Liver (tissue), 3 donors: ENCODE data around the gene LYPLAL1.

Experiments
- GABPA ChIP-seq, 2 donors: IDR thresholded peaks in 1 of 2; conservative IDR thresholded peaks in 1 of 2; 2 replicates each; pipeline ENCODE4 v1.6.1; 2016; ENCODE audit warnings: antibody characterized with exemption in 2 of 2, mild to moderate bottlenecking in 1 of 2, moderate library complexity in 1 of 2
- HNF4A ChIP-seq, 2 donors: conservative IDR thresholded peaks; 2 replicates each; pipeline ENCODE4 v1.6.1; 2016; ENCODE audit warnings: antibody characterized with exemption in 2 of 2, mild to moderate bottlenecking in 2 of 2
- JUND ChIP-seq, 2 donors: IDR thresholded peaks; 2 replicates each; pipeline ENCODE4 v1.6.1; 2016; ENCODE audit warnings: antibody characterized with exemption in 2 of 2
- RAD21 ChIP-seq, 2 donors: IDR thresholded peaks; 2 replicates each; pipeline ENCODE4 v1.6.1; 2016; ENCODE audit warnings: antibody characterized with exemption in 2 of 2, mild to moderate bottlenecking in 2 of 2
- SP1 ChIP-seq: IDR thresholded peaks from 2 replicates; pipeline ENCODE4 v1.6.1; 2018; ENCODE audit warnings: antibody characterized with exemption, mild to moderate bottlenecking
- TAF1 ChIP-seq: conservative IDR thresholded peaks from 2 replicates; pipeline ENCODE4 v1.6.1; 2016; ENCODE audit warnings: antibody characterized with exemption, mild to moderate bottlenecking
- TF ChIP-seq, protein P1 (sequence below): fragments of 150-350 bp; IDR thresholded peaks from 2 replicates; pipeline ENCODE4 v1.5.1; 2017; ENCODE audit warnings: improper control_type of control experiment, low read depth, low read length; ENCODE audit not compliant: missing input control
- TF ChIP-seq, protein P2 (sequence below): IDR thresholded peaks from 2 replicates; pipeline ENCODE4 v1.6.1; 2016; ENCODE audit warnings: antibody characterized with exemption
- donor health status: healthy.
- donor health status: healthy.

DNA sequence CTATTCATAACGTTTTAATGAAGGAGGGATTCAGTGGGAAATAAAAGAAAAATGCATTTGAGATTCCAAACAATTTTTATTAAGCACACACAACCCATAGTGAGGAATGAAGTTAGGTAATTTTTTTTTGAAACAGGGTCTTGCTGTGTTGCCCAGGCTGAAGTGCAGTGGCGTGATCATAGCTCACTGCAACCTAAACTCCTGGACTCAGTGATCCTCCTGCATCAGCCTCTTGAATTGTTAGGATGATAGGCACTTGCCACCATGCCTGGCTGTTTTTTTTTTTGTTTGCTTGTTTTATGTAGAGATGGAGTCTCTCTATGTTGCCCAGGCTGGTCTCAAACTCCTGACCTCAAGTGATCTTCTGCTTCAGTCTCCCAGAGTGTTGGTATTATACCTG is 28.9 kb downstream of the LYPLAL1 start:
- TF ChIP-seq, protein P1, sequence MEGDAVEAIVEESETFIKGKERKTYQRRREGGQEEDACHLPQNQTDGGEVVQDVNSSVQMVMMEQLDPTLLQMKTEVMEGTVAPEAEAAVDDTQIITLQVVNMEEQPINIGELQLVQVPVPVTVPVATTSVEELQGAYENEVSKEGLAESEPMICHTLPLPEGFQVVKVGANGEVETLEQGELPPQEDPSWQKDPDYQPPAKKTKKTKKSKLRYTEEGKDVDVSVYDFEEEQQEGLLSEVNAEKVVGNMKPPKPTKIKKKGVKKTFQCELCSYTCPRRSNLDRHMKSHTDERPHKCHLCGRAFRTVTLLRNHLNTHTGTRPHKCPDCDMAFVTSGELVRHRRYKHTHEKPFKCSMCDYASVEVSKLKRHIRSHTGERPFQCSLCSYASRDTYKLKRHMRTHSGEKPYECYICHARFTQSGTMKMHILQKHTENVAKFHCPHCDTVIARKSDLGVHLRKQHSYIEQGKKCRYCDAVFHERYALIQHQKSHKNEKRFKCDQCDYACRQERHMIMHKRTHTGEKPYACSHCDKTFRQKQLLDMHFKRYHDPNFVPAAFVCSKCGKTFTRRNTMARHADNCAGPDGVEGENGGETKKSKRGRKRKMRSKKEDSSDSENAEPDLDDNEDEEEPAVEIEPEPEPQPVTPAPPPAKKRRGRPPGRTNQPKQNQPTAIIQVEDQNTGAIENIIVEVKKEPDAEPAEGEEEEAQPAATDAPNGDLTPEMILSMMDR: no peak
- no peak for TF ChIP-seq JUND (IDR thresholded peaks at IDR 0.05)
- TF ChIP-seq HNF4A (conservative IDR thresholded peaks at IDR 0.05): no peak
- no peak for TF ChIP-seq TAF1
- TF ChIP-seq SP1: no peak
- no peak for TF ChIP-seq GABPA (IDR thresholded peaks at IDR 0.05 in 1 of 2, conservative IDR thresholded peaks at IDR 0.05 in 1 of 2)
- TF ChIP-seq, protein P2, sequence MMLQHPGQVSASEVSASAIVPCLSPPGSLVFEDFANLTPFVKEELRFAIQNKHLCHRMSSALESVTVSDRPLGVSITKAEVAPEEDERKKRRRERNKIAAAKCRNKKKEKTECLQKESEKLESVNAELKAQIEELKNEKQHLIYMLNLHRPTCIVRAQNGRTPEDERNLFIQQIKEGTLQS: no peak
- no peak for TF ChIP-seq RAD21 (IDR thresholded peaks at IDR 0.05)
